Upper lobe of left lung (tissue), 6 donors: Measurements from ENCODE around the gene RNF40. TPM values are rescaled to one million over a fixed set of nuclear protein-coding genes. Genes with fewer than 3 reads are reported as not detected.

Experiments
- ATAC-seq, 2 donors: fragments of 200-7000 bp; cut with Tn5 transposase; one replicate each; pipeline ENCODE4 v1.9.1; 2022; ENCODE audit warnings: mild to moderate bottlenecking in 2 of 2, moderate library complexity in 2 of 2; ENCODE audit not compliant: low FRiP score in 2 of 2
- DNase-seq, 2 donors: peaks; one replicate each; pipeline ENCODE4 v3.0.0-alpha.2; 2019 to 2020
- H3K27ac ChIP-seq, 4 donors: fragments of 200-600 bp; sonication (generic); one replicate each; pipeline ENCODE4 v1.5.1; 2016 to 2019
- H3K27me3 ChIP-seq, 4 donors: fragments of 200-600 bp; sonication (generic); one replicate each; pipeline ENCODE4 v1.5.1; 2017 to 2019
- H3K36me3 ChIP-seq, 4 donors: fragments of 200-600 bp; sonication (generic); one replicate each; pipeline ENCODE4 v1.5.1; 2016 to 2019
- H3K4me1 ChIP-seq, 4 donors: fragments of 200-600 bp; sonication (generic); one replicate each; pipeline ENCODE4 v1.5.1; 2018 to 2019
- H3K4me3 ChIP-seq, 4 donors: fragments of 200-600 bp; sonication (generic); one replicate each; pipeline ENCODE4 v1.5.1; 2017 to 2019; ENCODE audit warnings: mild to moderate bottlenecking in 2 of 4, moderate library complexity in 1 of 4
- H3K9me3 ChIP-seq, 4 donors: fragments of 200-600 bp; sonication (generic); one replicate each; pipeline ENCODE4 v1.5.1; 2018 to 2019
- CTCF ChIP-seq, 6 experiments: fragments of 450-650 bp in 4 of 6; fragments of 200-600 bp in 2 of 6; sonication (generic) in 2 of 6; IDR thresholded peaks; one replicate each; pipeline ENCODE4 v1.5.1; 2016 to 2019; ENCODE audit warnings: antibody characterized with exemption in 6 of 6
- EP300 ChIP-seq, 4 donors: sonication (generic); formaldehyde crosslinking; IDR thresholded peaks; one replicate each; pipeline ENCODE4 v1.5.1; 2017; ENCODE audit warnings: antibody characterized with exemption in 4 of 4, control low read depth in 2 of 4
- POLR2A ChIP-seq, 4 donors: fragments of 450-650 bp; IDR thresholded peaks; one replicate each; pipeline ENCODE4 v1.5.1; 2016 to 2017; ENCODE audit warnings: antibody characterized with exemption in 4 of 4, mild to moderate bottlenecking in 2 of 4
- POLR2AphosphoS5 ChIP-seq, 2 donors: sonication (generic); formaldehyde crosslinking; IDR thresholded peaks; one replicate each; pipeline ENCODE4 v1.5.1; 2017; ENCODE audit warnings: antibody characterized with exemption in 2 of 2
- WGBS, 2 donors: methylation state at CpG; one replicate each; pipeline ENCODE4 v1.1.5; 2017 to 2018; 5-methylcytosine and 5-hydroxymethylcytosine counted together
- total RNA-seq, 6 donors: library from RNA; depleted of rRNA in 4 of 6; stranded (reverse); fragments of >200 nt in 4 of 6; gene quantifications; one replicate each; pipeline versions ENCODE4 v1.1.0 to v1.2.1, GENCODE V29; 2016 to 2021
- donor health status: DM: no; HTN: no; CAD: no; lungs with moderate emphysema.
- donor health status: DM: no; HTN: yes; CAD: no; lungs with severe emphysema.

The RNF40 gene
- total RNA-seq, 6 donors from 2014 or later, result 69.9 to 137 (median 95.2) TPM

GRCh38 chr16:30721167-30721566 lies 41.0 kb upstream of the RNF40 start:
- Histone ChIP-seq H3K4me1 (peaks cover 0 to 6% (median under 1%) of the 10 kb centered on the region in 4 donors), H3K27me3 (no peaks in the 10 kb centered on the region), H3K4me3 (no peak overlapping the region), H3K36me3 (peaks cover 71 to 100% (median 94%) of the 10 kb centered on the region in 4 donors), H3K9me3 (no peaks in the 10 kb centered on the region), H3K27ac (no peak overlapping the region)
- no peak for TF ChIP-seq POLR2AphosphoS5 (IDR thresholded peaks at IDR 0.05)
- TF ChIP-seq EP300 (IDR thresholded peaks at IDR 0.05), result no peak
- no peak for TF ChIP-seq CTCF (IDR thresholded peaks at IDR 0.05)
- no peak for TF ChIP-seq POLR2A (IDR thresholded peaks at IDR 0.05)
- no peak for DNase-seq
- no peak for ATAC-seq
- WGBS, 2 donors, result 98 to 99% methylated on average over 8 of the region's 8 CpGs

GRCh38 chr16:30721606-30722005 lies 40.5 kb upstream of the RNF40 start:
- no peak overlapping the region for H3K27ac ChIP-seq
- H3K36me3 ChIP-seq, result peaks cover 67 to 100% (median 92%) of the 10 kb centered on the region in 4 donors
- ATAC-seq (no peak), DNase-seq (no peak)
- no peaks in the 10 kb centered on the region for H3K9me3 ChIP-seq
- 93 to 94% methylated on average over 1 of the region's 1 CpG for WGBS, 2 donors
- H3K4me1 ChIP-seq, result peaks cover 0 to 1% (median 0%) of the 10 kb centered on the region in 4 donors
- H3K4me3 ChIP-seq, result no peak overlapping the region
- no peaks in the 10 kb centered on the region for H3K27me3 ChIP-seq
- TF ChIP-seq POLR2AphosphoS5 (IDR thresholded peaks at IDR 0.05), result no peak
- TF ChIP-seq CTCF (IDR thresholded peaks at IDR 0.05), result no peak
- no peak for TF ChIP-seq EP300 (IDR thresholded peaks at IDR 0.05)
- no peak for TF ChIP-seq POLR2A (IDR thresholded peaks at IDR 0.05)

DNA sequence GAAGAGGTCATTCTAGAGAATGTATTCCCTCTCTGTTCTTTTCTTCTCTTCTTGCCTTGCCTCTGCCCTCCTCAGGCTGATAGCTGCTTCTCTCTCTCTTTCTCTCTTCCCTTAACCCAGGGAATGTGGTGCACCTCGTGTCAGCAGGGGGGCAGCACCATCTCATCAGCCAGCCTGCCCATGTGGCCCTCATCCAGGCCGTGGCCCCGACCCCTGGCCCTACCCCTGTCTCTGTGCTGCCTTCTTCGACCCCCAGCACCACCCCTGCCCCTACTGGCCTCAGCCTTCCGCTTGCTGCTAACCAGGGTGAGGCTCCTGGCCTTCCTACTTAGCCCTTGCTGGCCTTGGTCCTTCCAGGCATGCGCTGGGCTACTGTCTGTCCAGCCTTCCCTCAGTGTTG lies 39.7 kb upstream of the RNF40 start:
- H3K4me3 ChIP-seq, result no peak overlapping the region
- no peak for TF ChIP-seq POLR2A (IDR thresholded peaks at IDR 0.05)
- TF ChIP-seq CTCF (IDR thresholded peaks at IDR 0.05), result no peak
- TF ChIP-seq POLR2AphosphoS5 (IDR thresholded peaks at IDR 0.05), result no peak
- TF ChIP-seq EP300 (IDR thresholded peaks at IDR 0.05), result no peak
- DNase-seq (no peak), ATAC-seq (no peak)
- peaks cover 62 to 100% (median 88%) of the 10 kb centered on the region in 4 donors for H3K36me3 ChIP-seq
- 75% methylated on average over 6 of the region's 6 CpGs for WGBS, 2 donors
- no peaks in the 10 kb centered on the region for H3K4me1 ChIP-seq
- no peaks in the 10 kb centered on the region for H3K9me3 ChIP-seq
- H3K27me3 ChIP-seq, result no peaks in the 10 kb centered on the region
- no peak overlapping the region for H3K27ac ChIP-seq

DNA sequence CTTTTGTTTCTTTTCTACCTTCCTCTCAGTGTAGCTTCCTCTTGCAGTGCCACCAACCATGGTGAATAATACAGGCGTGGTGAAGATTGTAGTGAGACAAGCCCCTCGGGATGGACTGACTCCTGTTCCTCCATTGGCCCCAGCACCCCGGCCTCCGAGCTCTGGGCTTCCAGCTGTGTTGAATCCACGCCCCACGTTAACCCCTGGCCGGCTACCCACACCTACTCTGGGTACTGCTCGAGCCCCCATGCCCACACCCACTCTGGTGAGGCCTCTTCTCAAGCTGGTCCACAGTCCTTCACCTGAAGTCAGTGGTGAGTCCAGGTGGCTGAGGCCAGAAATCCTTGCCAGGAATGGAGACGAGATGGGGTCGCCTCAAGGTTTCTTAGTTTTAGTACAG lies 39.2 kb upstream of the RNF40 start:
- peaks cover 59 to 98% (median 85%) of the 10 kb centered on the region in 4 donors for H3K36me3 ChIP-seq
- no peak for TF ChIP-seq EP300 (IDR thresholded peaks at IDR 0.05)
- TF ChIP-seq POLR2AphosphoS5 (IDR thresholded peaks at IDR 0.05), result no peak
- no peak for TF ChIP-seq POLR2A (IDR thresholded peaks at IDR 0.05)
- no peak for TF ChIP-seq CTCF (IDR thresholded peaks at IDR 0.05)
- no peak overlapping the region for H3K4me3 ChIP-seq
- H3K9me3 ChIP-seq, result no peaks in the 10 kb centered on the region
- no peak overlapping the region for H3K27ac ChIP-seq
- H3K4me1 ChIP-seq, result no peaks in the 10 kb centered on the region
- 93 to 96% methylated on average over 9 to 10 of the region's 10 CpGs for WGBS, 2 donors
- no peak for DNase-seq
- no peak for ATAC-seq
- H3K27me3 ChIP-seq, result no peaks in the 10 kb centered on the region

GRCh38 chr16:30723725-30724355 lies 38.3 kb upstream of the RNF40 start:
- DNase-seq (no peak), ATAC-seq (no peak)
- Histone ChIP-seq H3K36me3 (peaks cover 51 to 98% (median 78%) of the 10 kb centered on the region in 4 donors), H3K4me3 (no peak overlapping the region), H3K27ac (no peak overlapping the region), H3K4me1 (no peaks in the 10 kb centered on the region), H3K27me3 (no peaks in the 10 kb centered on the region), H3K9me3 (no peaks in the 10 kb centered on the region)
- TF ChIP-seq POLR2A (IDR thresholded peaks at IDR 0.05) (no peak), POLR2AphosphoS5 (IDR thresholded peaks at IDR 0.05) (no peak), CTCF (IDR thresholded peaks at IDR 0.05) (no peak), EP300 (IDR thresholded peaks at IDR 0.05) (no peak)
- WGBS, 2 donors, result 92 to 96% methylated on average over 12 of the region's 12 CpGs
